Thyroid gland (tissue), 4 donors: Measurements from ENCODE around the gene POU3F2. TPM values are rescaled to one million over a fixed set of nuclear protein-coding genes. Genes with fewer than 3 reads are reported as not detected.
A peak's percentile ranks its signal among the peaks of the same experiment; 100 is the strongest.

Experiments used
- DNase-seq, 2 donors: peaks; one replicate each; pipeline ENCODE4 v3.0.0-alpha.2; 2019
- H3K27ac ChIP-seq, 3 donors: fragments of 200-600 bp; sonication (generic); 1 replicate in 2 of 3; 2 replicates in 1 of 3; pipeline ENCODE4 v1.5.1; 2016 to 2019; ENCODE audit warnings: mild to moderate bottlenecking in 1 of 3, moderate library complexity in 1 of 3
- H3K27me3 ChIP-seq: fragments of 200-600 bp; sonication (generic); one replicate; pipeline ENCODE4 v1.5.1; 2019
- H3K36me3 ChIP-seq, 2 donors: fragments of 200-600 bp; sonication (generic); one replicate each; pipeline ENCODE4 v1.5.1; 2016 to 2019
- H3K4me1 ChIP-seq, 2 donors: fragments of 200-600 bp; sonication (generic); one replicate each; pipeline ENCODE4 v1.5.1; 2017 to 2019
- H3K4me3 ChIP-seq, 3 donors: fragments of 200-600 bp; sonication (generic); replicated peaks in 1 of 3; 1 replicate in 2 of 3; 2 replicates in 1 of 3; pipeline ENCODE4 v1.5.1; 2016; ENCODE audit warnings: mild to moderate bottlenecking in 1 of 3
- H3K9me3 ChIP-seq: fragments of 200-600 bp; sonication (generic); one replicate; pipeline ENCODE4 v1.5.1; 2017
- POLR2A ChIP-seq, 2 donors: fragments of 450-650 bp; IDR thresholded peaks; one replicate each; pipeline ENCODE4 v1.6.1; 2017; ENCODE audit warnings: antibody characterized with exemption in 2 of 2, mild to moderate bottlenecking in 2 of 2, moderate library complexity in 1 of 2
- WGBS, 2 donors: methylation state at CpG; one replicate each; pipeline ENCODE4 v1.1.5; 2017; 5-methylcytosine and 5-hydroxymethylcytosine counted together
- intact Hi-C: fragments of 100-400 bp; cut with DNase I; formaldehyde crosslinking; loops from one replicate; pipeline ENCODE4 v1.15.1; 2023
- total RNA-seq, 4 donors: library from RNA; depleted of rRNA; stranded (reverse); fragments of >200 nt; gene quantifications; one replicate each; pipeline ENCODE4 v1.2.3, GENCODE V29; 2016
- TF ChIP-seq, protein P1 (sequence below), 6 experiments: fragments of 200-600 bp in 3 of 6; fragments of 450-650 bp in 3 of 6; sonication (generic) in 3 of 6; IDR thresholded peaks; one replicate each; pipeline ENCODE4 v1.5.1; 2016 to 2019; ENCODE audit warnings: antibody characterized with exemption in 6 of 6, mild to moderate bottlenecking in 2 of 6, inconsistent platforms in 1 of 6, moderate library complexity in 1 of 6

POU3F2 gene
- total RNA-seq = not detected

DNA sequence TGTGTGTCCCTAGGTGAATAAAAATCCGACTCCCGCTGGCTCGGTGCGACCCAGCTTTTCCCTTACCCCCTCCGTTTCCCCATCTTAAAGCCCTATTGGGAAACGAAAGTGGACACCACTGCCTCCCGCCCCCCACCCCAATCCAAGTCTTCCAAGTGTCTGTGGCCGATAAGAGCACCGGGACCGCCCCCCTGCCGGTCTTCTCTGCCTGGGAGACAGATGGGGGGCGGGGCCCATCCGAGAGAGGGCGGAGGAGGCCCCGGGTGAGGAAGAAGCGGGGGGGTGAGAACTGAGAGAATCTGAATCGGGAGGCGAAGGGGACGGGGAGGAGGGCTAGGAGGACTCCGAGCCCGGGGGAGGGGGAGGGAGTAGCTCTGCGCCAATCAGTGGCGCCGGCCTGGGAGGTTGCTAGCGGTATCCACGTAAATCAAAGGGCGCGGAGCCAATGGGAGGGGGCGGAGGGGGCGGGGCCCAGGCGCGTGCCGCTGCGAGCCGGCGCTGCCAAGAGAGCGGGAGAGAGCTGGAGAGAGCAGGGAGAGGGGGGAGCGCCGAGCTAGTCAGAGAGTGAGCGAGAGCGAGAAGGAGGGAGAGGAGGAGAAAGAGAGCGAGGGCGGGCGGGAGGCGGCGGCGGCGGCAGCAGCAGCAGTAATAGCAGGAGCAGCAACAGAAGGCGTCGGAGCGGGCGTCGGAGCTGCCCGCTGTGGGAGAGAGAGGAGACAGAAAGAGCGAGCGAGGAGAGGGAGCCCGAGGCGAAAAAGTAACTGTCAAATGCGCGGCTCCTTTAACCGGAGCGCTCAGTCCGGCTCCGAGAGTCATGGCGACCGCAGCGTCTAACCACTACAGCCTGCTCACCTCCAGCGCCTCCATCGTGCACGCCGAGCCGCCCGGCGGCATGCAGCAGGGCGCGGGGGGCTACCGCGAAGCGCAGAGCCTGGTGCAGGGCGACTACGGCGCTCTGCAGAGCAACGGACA, at the start of gene POU3F2:
TSS of gene POU3F2 (plus strand) at position 515 of the 972 bp plus-strand sequence. CDS start at position 815, 300 bp downstream.
- TF ChIP-seq, protein P1, sequence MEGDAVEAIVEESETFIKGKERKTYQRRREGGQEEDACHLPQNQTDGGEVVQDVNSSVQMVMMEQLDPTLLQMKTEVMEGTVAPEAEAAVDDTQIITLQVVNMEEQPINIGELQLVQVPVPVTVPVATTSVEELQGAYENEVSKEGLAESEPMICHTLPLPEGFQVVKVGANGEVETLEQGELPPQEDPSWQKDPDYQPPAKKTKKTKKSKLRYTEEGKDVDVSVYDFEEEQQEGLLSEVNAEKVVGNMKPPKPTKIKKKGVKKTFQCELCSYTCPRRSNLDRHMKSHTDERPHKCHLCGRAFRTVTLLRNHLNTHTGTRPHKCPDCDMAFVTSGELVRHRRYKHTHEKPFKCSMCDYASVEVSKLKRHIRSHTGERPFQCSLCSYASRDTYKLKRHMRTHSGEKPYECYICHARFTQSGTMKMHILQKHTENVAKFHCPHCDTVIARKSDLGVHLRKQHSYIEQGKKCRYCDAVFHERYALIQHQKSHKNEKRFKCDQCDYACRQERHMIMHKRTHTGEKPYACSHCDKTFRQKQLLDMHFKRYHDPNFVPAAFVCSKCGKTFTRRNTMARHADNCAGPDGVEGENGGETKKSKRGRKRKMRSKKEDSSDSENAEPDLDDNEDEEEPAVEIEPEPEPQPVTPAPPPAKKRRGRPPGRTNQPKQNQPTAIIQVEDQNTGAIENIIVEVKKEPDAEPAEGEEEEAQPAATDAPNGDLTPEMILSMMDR (IDR thresholded peaks at IDR 0.05) = no peak
- TF ChIP-seq POLR2A (IDR thresholded peaks at IDR 0.05) = no peak
- peak; percentile 74 to 83 for DNase-seq
- peaks cover 67% of the 10 kb centered on the region for H3K27me3 ChIP-seq
- peak within 1 kb of the TSS; percentile 26 to 34 (median 30) for H3K4me3 ChIP-seq
- intact Hi-C loops = no loop called here
- peaks cover 37 to 50% of the 10 kb centered on the region in 2 donors for H3K4me1 ChIP-seq
- no peaks in the 10 kb centered on the region for H3K36me3 ChIP-seq
- H3K9me3 ChIP-seq = no peaks in the 10 kb centered on the region
- H3K27ac ChIP-seq = no peak within 1 kb of the TSS
- WGBS, 2 donors = 1 to 2% methylated on average over 55 to 67 of the region's 83 CpGs

DNA sequence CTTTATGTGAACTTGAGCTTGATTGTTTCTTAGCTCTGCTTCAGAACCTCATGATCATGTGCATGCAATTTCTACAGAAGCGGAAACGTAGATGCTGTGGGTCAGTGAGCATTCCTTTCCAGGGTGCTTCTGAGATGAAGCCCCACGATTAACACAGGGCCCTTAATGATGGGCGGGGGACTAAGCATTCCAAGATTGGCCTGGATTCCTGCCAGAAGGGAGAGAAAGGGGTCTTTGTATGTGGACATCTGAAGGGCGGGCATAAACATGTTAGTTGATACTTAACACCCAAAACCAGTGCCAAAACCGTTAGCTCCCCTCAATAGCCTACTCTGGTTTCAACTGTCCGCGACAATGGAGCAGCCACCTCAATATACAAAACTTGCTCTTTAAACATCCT, 46.9 kb upstream of the POU3F2 start:
- Histone ChIP-seq H3K4me3 (no peak overlapping the region), H3K36me3 (no peaks in the 10 kb centered on the region), H3K27ac (no peak overlapping the region), H3K27me3 (no peaks in the 10 kb centered on the region), H3K4me1 (no peaks in the 10 kb centered on the region), H3K9me3 (no peaks in the 10 kb centered on the region)
- WGBS, 2 donors = 54 to 61% methylated on average over 8 of the region's 8 CpGs
- intact Hi-C loops = no loop called here
- no peak for DNase-seq
- no peak for TF ChIP-seq POLR2A (IDR thresholded peaks at IDR 0.05)
- TF ChIP-seq, protein P1 (IDR thresholded peaks at IDR 0.05) = no peak

DNA sequence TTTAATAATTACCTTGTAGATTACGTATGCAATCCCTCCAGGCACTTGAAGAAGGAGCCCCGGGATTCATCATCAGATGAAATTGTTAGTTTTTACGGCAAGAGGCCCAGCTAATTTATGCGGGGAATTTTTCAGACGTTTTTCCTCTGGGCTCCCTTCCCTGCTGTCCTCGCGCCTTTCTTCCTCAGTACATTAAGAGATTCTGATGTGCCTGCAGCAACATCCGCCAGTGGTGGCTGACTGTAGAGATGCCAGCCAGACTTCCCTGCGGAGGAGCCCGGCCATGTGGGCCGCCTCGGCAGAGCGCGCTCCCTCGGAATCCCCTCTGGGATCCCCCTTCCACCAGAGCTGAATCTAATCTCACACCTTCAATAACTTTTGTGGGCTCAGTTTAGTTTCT, 46.4 kb upstream of the POU3F2 start:
- DNase-seq = no peak
- no peaks in the 10 kb centered on the region for H3K36me3 ChIP-seq
- H3K27me3 ChIP-seq = no peaks in the 10 kb centered on the region
- 26 to 37% methylated on average over 15 of the region's 15 CpGs for WGBS, 2 donors
- H3K4me3 ChIP-seq = no peak overlapping the region
- no peak overlapping the region for H3K27ac ChIP-seq
- no peaks in the 10 kb centered on the region for H3K4me1 ChIP-seq
- H3K9me3 ChIP-seq = no peaks in the 10 kb centered on the region
- TF ChIP-seq, protein P1 (IDR thresholded peaks at IDR 0.05) = no peak
- TF ChIP-seq POLR2A (IDR thresholded peaks at IDR 0.05) = no peak
- intact Hi-C loops = no loop called here

DNA sequence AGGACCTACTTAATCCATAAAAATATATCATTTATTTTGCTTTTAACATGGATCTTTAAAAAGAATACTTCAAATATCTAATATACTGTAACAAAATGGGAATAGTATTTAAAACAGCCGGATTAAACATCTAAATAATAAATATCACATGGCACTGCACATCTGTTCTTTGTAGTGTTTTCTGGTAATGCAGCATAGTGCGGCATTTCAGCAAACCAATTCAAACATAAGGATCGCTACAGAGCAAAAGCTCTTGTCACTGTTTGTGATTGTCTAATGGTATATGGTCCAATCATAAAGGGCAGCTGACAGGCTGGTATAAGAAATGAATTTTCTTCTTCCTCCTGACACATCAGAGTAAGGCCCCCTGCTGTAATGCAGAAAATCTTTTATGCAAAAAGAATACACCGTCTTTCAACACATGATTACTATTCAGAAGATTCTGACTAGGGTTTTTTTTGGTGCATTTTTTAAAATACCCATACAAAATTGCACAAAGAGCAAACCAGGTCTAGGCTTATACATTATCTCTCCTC, 40.0 kb upstream of the POU3F2 start:
- no peak overlapping the region for H3K4me3 ChIP-seq
- no peak for DNase-seq
- H3K36me3 ChIP-seq = no peaks in the 10 kb centered on the region
- H3K27ac ChIP-seq = no peak overlapping the region
- H3K27me3 ChIP-seq = no peaks in the 10 kb centered on the region
- no peaks in the 10 kb centered on the region for H3K4me1 ChIP-seq
- intact Hi-C loops = no loop called here
- WGBS, 2 donors = 74 to 77% methylated on average over 4 of the region's 4 CpGs
- no peaks in the 10 kb centered on the region for H3K9me3 ChIP-seq
- TF ChIP-seq POLR2A (IDR thresholded peaks at IDR 0.05) = no peak
- TF ChIP-seq, protein P1 (IDR thresholded peaks at IDR 0.05) = no peak
